Measurements from ENCODE around the gene LRRC75B. TPM values are rescaled to one million over a fixed set of nuclear protein-coding genes. Genes with fewer than 3 reads are reported as not detected.

The LRRC75B gene
- total RNA-seq, 1 donor from 2014 or later: 10.3 TPM

DNA sequence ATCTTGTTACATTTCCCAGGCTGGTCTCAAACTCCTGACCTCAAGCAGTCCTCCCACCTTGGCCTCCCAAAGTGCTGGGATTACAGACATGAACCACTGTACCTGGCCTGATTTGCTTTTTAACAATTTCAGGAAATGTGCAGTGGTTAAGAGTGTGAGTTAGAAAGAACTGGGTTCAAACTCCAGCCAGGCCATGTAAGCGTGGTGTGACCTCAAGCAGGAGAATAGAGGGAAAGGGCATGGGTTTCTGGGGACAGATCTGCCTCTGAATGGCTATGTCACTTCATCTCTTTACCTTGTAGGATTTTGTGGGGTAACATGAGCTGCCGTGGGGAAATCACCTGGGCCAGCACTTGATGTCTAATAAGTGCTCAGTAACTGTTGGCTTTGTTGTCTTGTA lies 27.8 kb downstream of the LRRC75B start:
- no peaks in the 10 kb centered on the region for H3K9me3 Mint-ChIP-seq (ENCODE audit: unreplicated experiment)
- no peaks in the 10 kb centered on the region for H3K27me3 Mint-ChIP-seq (ENCODE audit: unreplicated experiment)
- H3K27ac Mint-ChIP-seq (ENCODE audit: unreplicated experiment): no peak overlapping the region
- peaks cover 2% of the 10 kb centered on the region for H3K4me1 Mint-ChIP-seq (ENCODE audit: unreplicated experiment)
- DNase-seq (ENCODE audit: extremely low spot score, unreplicated experiment): no peak
- peaks cover 15% of the 10 kb centered on the region for H3K36me3 Mint-ChIP-seq (ENCODE audit: unreplicated experiment)
- H3K4me3 Mint-ChIP-seq (ENCODE audit: unreplicated experiment): no peak overlapping the region
- TF ChIP-seq, protein P1, sequence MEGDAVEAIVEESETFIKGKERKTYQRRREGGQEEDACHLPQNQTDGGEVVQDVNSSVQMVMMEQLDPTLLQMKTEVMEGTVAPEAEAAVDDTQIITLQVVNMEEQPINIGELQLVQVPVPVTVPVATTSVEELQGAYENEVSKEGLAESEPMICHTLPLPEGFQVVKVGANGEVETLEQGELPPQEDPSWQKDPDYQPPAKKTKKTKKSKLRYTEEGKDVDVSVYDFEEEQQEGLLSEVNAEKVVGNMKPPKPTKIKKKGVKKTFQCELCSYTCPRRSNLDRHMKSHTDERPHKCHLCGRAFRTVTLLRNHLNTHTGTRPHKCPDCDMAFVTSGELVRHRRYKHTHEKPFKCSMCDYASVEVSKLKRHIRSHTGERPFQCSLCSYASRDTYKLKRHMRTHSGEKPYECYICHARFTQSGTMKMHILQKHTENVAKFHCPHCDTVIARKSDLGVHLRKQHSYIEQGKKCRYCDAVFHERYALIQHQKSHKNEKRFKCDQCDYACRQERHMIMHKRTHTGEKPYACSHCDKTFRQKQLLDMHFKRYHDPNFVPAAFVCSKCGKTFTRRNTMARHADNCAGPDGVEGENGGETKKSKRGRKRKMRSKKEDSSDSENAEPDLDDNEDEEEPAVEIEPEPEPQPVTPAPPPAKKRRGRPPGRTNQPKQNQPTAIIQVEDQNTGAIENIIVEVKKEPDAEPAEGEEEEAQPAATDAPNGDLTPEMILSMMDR (IDR thresholded peaks at IDR 0.05): no peak

DNA sequence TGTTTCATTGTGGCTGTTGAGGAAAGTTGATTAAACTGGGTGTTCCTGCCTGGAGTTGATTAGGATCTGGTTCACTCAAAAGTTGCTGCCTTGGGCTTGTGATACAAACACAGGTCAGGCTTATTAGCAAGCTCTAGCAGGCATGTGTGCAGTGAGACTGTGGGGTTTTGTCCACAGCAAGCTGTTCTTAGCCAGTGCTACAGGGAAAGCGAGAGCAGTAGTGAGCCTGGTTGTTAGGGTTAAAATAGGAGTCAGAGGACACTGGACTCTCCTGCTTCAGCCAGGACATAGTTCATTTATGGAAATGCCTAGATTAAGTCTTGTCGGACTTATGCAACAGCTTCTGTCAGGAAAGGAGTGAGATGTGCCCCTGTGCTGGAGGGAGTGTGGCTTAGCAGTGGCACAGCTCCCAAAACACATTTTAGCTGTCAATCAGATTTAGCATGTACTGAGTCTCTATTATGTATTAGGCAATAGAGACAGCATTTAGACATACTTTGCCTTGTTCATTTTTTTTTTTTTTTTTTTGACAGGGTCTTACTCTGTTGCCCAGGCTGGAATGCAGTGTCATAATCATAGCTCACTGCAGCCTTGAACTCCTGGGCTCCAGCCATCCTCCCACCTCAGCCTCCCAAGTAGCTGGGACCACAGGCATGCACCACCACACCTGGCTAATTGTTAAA lies 28.4 kb downstream of the LRRC75B start:
- Mint-ChIP-seq H3K36me3 (ENCODE audit: unreplicated experiment) (peaks cover 13% of the 10 kb centered on the region), H3K27ac (ENCODE audit: unreplicated experiment) (peak overlapping the region; percentile 39), H3K4me3 (ENCODE audit: unreplicated experiment) (no peak overlapping the region), H3K9me3 (ENCODE audit: unreplicated experiment) (no peaks in the 10 kb centered on the region), H3K4me1 (ENCODE audit: unreplicated experiment) (peaks cover 2% of the 10 kb centered on the region), H3K27me3 (ENCODE audit: unreplicated experiment) (no peaks in the 10 kb centered on the region)
- TF ChIP-seq, protein P1 (IDR thresholded peaks at IDR 0.05): no peak
- DNase-seq (ENCODE audit: extremely low spot score, unreplicated experiment): no peak

DNA sequence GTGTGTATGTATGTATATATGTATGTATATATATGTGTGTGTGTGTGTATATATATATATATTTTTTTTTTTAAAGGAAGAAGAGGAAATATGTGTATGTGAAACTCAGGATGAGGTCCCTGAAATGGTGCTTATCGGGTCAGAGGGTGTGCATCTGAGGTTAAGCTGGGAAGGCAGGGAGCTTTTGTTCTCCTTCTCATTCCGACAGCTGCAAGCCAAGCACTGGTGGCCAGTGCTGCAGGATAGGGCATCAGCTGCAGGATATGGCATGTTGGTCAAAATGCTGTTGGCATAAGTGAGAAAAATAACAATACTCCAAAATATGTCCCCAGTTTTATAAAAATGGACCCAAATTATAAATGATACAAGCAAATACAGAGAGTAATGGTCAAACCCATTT lies 29.6 kb downstream of the LRRC75B start:
- no peak overlapping the region for H3K27ac Mint-ChIP-seq (ENCODE audit: unreplicated experiment)

DNA sequence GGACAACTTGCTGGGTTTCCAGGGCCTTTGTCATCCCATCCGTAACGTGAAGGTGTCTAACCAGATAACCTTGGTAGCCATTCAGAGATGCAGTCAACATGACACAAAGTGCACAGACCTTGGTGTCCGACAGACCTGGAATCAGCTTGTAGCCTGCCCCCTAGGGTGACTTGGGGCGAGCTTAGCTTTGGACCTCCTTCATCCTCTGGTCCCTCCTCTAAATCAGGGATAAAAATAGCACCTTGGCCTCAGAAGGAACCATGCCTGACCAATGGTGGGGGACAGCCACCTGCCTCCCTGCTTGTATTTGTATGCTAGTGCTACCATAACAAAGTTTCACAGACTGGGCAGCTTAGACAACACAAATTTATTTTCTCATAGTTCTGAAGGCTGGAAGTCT lies 33.4 kb downstream of the LRRC75B start:
- H3K4me1 Mint-ChIP-seq (ENCODE audit: unreplicated experiment): peaks cover 25% of the 10 kb centered on the region
- TF ChIP-seq, protein P1 (IDR thresholded peaks at IDR 0.05): no peak
- no peak overlapping the region for H3K4me3 Mint-ChIP-seq (ENCODE audit: unreplicated experiment)
- H3K27ac Mint-ChIP-seq (ENCODE audit: unreplicated experiment): no peak overlapping the region
- H3K27me3 Mint-ChIP-seq (ENCODE audit: unreplicated experiment): no peaks in the 10 kb centered on the region
- H3K36me3 Mint-ChIP-seq (ENCODE audit: unreplicated experiment): peaks cover 18% of the 10 kb centered on the region
- no peak for DNase-seq (ENCODE audit: extremely low spot score, unreplicated experiment)
- no peaks in the 10 kb centered on the region for H3K9me3 Mint-ChIP-seq (ENCODE audit: unreplicated experiment)

More for the DNA sequence above, 29.6 kb downstream of the LRRC75B start:
- no peak for DNase-seq (ENCODE audit: extremely low spot score, unreplicated experiment)
- Mint-ChIP-seq H3K36me3 (ENCODE audit: unreplicated experiment) (peaks cover 15% of the 10 kb centered on the region), H3K4me3 (ENCODE audit: unreplicated experiment) (no peak overlapping the region), H3K4me1 (ENCODE audit: unreplicated experiment) (peaks cover 7% of the 10 kb centered on the region), H3K9me3 (ENCODE audit: unreplicated experiment) (no peaks in the 10 kb centered on the region), H3K27me3 (ENCODE audit: unreplicated experiment) (no peaks in the 10 kb centered on the region)
- TF ChIP-seq, protein P1 (IDR thresholded peaks at IDR 0.05): no peak

DNA sequence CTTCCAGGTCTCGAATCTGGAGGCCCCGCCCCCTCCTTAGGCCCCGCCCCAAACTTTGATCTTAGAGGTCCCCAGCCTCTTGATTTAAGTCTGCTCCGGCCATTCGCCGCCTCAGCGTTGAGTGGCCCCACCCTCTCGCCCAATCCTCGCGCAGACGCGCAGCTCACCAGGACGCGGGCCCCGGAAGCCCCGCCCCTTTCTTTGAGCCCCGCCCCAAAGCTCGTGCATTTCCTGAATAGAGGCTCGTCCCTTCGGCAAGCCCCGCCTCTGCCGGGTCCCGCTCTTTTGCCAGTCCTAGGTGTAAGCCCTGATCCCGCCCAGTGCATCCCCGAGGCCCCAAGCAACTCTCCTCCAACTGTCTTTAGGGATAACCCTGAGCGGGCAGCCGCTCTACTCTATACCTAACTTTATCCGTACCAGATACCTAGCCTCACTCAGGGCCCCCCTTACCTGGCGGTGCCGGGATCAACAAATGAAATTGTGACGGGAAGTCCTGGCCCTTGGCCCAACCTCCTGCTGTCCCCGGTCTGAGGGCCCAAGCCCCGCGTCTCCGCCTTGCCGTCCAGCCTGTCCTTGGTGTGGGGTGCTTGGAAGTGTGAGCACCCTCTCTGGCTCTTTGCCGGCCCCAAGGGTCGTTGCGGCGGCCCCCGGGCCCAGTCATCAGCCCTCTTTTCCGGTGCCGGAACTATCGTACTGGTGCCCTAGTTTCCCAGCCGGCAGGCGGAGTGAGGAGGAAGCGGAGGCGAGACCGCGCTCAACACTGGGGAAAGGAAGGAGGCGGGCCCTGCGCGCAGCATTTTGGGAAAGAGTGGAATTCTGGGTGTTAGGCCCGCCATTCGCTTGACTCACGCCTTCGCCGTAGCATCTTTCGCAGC lies 37.5 kb downstream of the LRRC75B start, which contains the start of gene SNRPD3:
Gene SNRPD3, plus strand, starts transcription at position 835 of the 875 bp plus-strand sequence. CDS start 1,676 bp downstream, outside the sequence.
- H3K9me3 Mint-ChIP-seq (ENCODE audit: unreplicated experiment): no peaks in the 10 kb centered on the region
- peaks cover 11% of the 10 kb centered on the region for H3K36me3 Mint-ChIP-seq (ENCODE audit: unreplicated experiment)
- H3K27me3 Mint-ChIP-seq (ENCODE audit: unreplicated experiment): no peaks in the 10 kb centered on the region
- TF ChIP-seq, protein P1 (IDR thresholded peaks at IDR 0.05): peak; percentile 33
- H3K4me3 Mint-ChIP-seq (ENCODE audit: unreplicated experiment): peak within 1 kb of the TSS; percentile 97
- peak; percentile 100 for DNase-seq (ENCODE audit: extremely low spot score, unreplicated experiment)
- H3K27ac Mint-ChIP-seq (ENCODE audit: unreplicated experiment): peak within 1 kb of the TSS; percentile 99
- peaks cover 47% of the 10 kb centered on the region for H3K4me1 Mint-ChIP-seq (ENCODE audit: unreplicated experiment)
